Measurements from ENCODE around the gene GPNMB.

GPNMB gene

GRCh38 chr7:23275912-23276311 lies 29.3 kb downstream of the GPNMB start:
- no peak for DNase-seq

GRCh38 chr7:23276376-23276775 lies 29.8 kb downstream of the GPNMB start:
- DNase-seq, result no peak

GRCh38 chr7:23276947-23277346 lies 30.4 kb downstream of the GPNMB start:
- no peak for DNase-seq

GRCh38 chr7:23277359-23277989 lies 30.9 kb downstream of the GPNMB start:
- DNase-seq, result peak; percentile 45

GRCh38 chr7:23279819-23280525 lies 33.4 kb downstream of the GPNMB start:
- DNase-seq, result no peak

- DNase-seq, result no peak
These were observed 36.5 kb downstream of the GPNMB start for GRCh38 chr7:23283086-23283485.

GRCh38 chr7:23284871-23285270 lies 38.3 kb downstream of the GPNMB start:
- no peak for DNase-seq

GRCh38 chr7:23285657-23286646 lies 39.4 kb downstream of the GPNMB start:
- DNase-seq, result no peak

GRCh38 chr7:23287612-23288011 lies 41.0 kb downstream of the GPNMB start:
- no peak for DNase-seq

- no peak for DNase-seq
These were observed 44.4 kb downstream of the GPNMB start for GRCh38 chr7:23290993-23291392.

- DNase-seq, result no peak
These were observed 45.5 kb downstream of the GPNMB start for GRCh38 chr7:23291957-23292560.

GRCh38 chr7:23292623-23293022 lies 46.0 kb downstream of the GPNMB start:
- no peak for DNase-seq

GRCh38 chr7:23293500-23294073 lies 47.0 kb downstream of the GPNMB start:
- DNase-seq, result no peak

GRCh38 chr7:23294549-23295400 lies 48.2 kb downstream of the GPNMB start:
- DNase-seq, result no peak

GRCh38 chr7:23295401-23295697 lies 48.8 kb downstream of the GPNMB start:
- no peak for DNase-seq

GRCh38 chr7:23298141-23298881 lies 51.7 kb downstream of the GPNMB start:
- no peak for DNase-seq

GRCh38 chr7:23298885-23299769 lies 52.6 kb downstream of the GPNMB start, which contains the start of gene MALSU1:
MALSU1 (plus strand) TSS chr7:23299339; CDS start chr7:23299353, 14 bp downstream.
- DNase-seq, result peak; percentile 95

GRCh38 chr7:23299770-23300300 lies 53.3 kb downstream of the GPNMB start:
- DNase-seq, result no peak

GRCh38 chr7:23306936-23307521 lies 60.5 kb downstream of the GPNMB start:
- DNase-seq, result no peak

Data from NCI-H774 (cell line).